DND-41 (cell line): ENCODE data around the gene EYA2.

Source experiments
- ATAC-seq: fragments of 200-7000 bp; cut with Tn5 transposase; 3 replicates; pipeline ENCODE4 v1.9.1; 2021; ENCODE audit warnings: low read depth; ENCODE audit not compliant: insufficient read depth
- DNase-seq: peaks from one replicate; pipeline ENCODE4 v3.0.0-alpha.2; 2020
- H2AFZ ChIP-seq: 2 replicates; pipeline ENCODE4 v1.6.0; 2012; ENCODE audit warnings: low read depth, low read length
- H3K27ac ChIP-seq: 2 replicates; pipeline ENCODE4 v1.5.1; 2012; ENCODE audit warnings: low read length, inconsistent platforms
- H3K27me3 ChIP-seq: fragments of 200-600 bp; sonication (generic); 2 replicates; pipeline ENCODE4 v1.6.0; 2012; ENCODE audit warnings: low read length, mild to moderate bottlenecking, inconsistent platforms; ENCODE audit not compliant: insufficient read depth, poor library complexity
- H3K36me3 ChIP-seq: 2 replicates; pipeline ENCODE4 v1.5.1; 2012; ENCODE audit warnings: low read length, inconsistent platforms; ENCODE audit not compliant: insufficient read depth
- H3K4me1 ChIP-seq: 2 replicates; pipeline ENCODE4 v1.5.1; 2012; ENCODE audit warnings: mild to moderate bottlenecking, low read length; ENCODE audit not compliant: insufficient read depth
- H3K4me2 ChIP-seq: 2 replicates; pipeline ENCODE4 v1.6.0; 2012; ENCODE audit warnings: mild to moderate bottlenecking, moderate library complexity, low read length, inconsistent platforms; ENCODE audit not compliant: insufficient read depth
- H3K4me3 ChIP-seq, 2 experiments: fragments of 200-600 bp in 1 of 2; shearing (Covaris generic) in 1 of 2; 2 replicates each; pipeline ENCODE4 v1.5.1; 2012 to 2016; ENCODE audit warnings: inconsistent platforms in 2 of 2, low read length in 2 of 2, mild to moderate bottlenecking in 2 of 2, low read depth in 1 of 2, moderate library complexity in 1 of 2
- H3K79me2 ChIP-seq: 2 replicates; pipeline ENCODE4 v1.6.0; 2012; ENCODE audit warnings: low read length, inconsistent platforms; ENCODE audit not compliant: insufficient read depth
- H3K9ac ChIP-seq: 2 replicates; pipeline ENCODE4 v1.6.0; 2012; ENCODE audit warnings: low read depth, mild to moderate bottlenecking, inconsistent platforms, low read length, moderate library complexity
- H3K9me3 ChIP-seq: 2 replicates; pipeline ENCODE4 v1.5.1; 2012; ENCODE audit warnings: low read length, moderate library complexity, mild to moderate bottlenecking, inconsistent platforms; ENCODE audit not compliant: insufficient read depth, severe bottlenecking
- H4K20me1 ChIP-seq: 2 replicates; pipeline ENCODE4 v1.6.0; 2012; ENCODE audit warnings: low read length; ENCODE audit not compliant: insufficient read depth
- CTCF ChIP-seq: IDR thresholded peaks from 2 replicates; pipeline ENCODE4 v1.5.1; 2012; ENCODE audit warnings: borderline replicate concordance, low read length, moderate library complexity, mild to moderate bottlenecking; ENCODE audit not compliant: poor library complexity, severe bottlenecking; ENCODE audit errors: extremely low read depth
- EZH2 ChIP-seq: IDR thresholded peaks from 3 replicates; pipeline ENCODE4 v1.6.1; 2012; ENCODE audit warnings: borderline replicate concordance, low read depth, mild to moderate bottlenecking, moderate library complexity, low read length, inconsistent platforms; ENCODE audit not compliant: severe bottlenecking

The EYA2 gene

GRCh38 chr20:47066484-47067270, 172.0 kb downstream of the EYA2 start:
- Histone ChIP-seq H3K4me3 (no peak overlapping the region), H4K20me1 (no peaks in the 10 kb centered on the region), H3K27me3 (no peaks in the 10 kb centered on the region), H2AFZ (no peak overlapping the region), H3K36me3 (no peaks in the 10 kb centered on the region), H3K4me1 (no peaks in the 10 kb centered on the region), H3K4me2 (no peak overlapping the region), H3K27ac (no peak overlapping the region), H3K9me3 (peaks cover 10% of the 10 kb centered on the region), H3K79me2 (no peaks in the 10 kb centered on the region), H3K9ac (no peak overlapping the region)
- DNase-seq (no peak), ATAC-seq (no peak)
- TF ChIP-seq CTCF (no peak), EZH2 (no peak)

GRCh38 chr20:47067776-47068175, 173.1 kb downstream of the EYA2 start:
- no peak overlapping the region for H3K27ac ChIP-seq
- no peaks in the 10 kb centered on the region for H4K20me1 ChIP-seq
- TF ChIP-seq CTCF: no peak
- H2AFZ ChIP-seq: no peak overlapping the region
- ATAC-seq (no peak), DNase-seq (no peak)
- no peaks in the 10 kb centered on the region for H3K27me3 ChIP-seq
- H3K4me2 ChIP-seq: no peak overlapping the region
- H3K9me3 ChIP-seq: peaks cover 10% of the 10 kb centered on the region
- no peaks in the 10 kb centered on the region for H3K36me3 ChIP-seq
- no peak overlapping the region for H3K4me3 ChIP-seq
- no peak overlapping the region for H3K9ac ChIP-seq
- no peaks in the 10 kb centered on the region for H3K79me2 ChIP-seq
- no peaks in the 10 kb centered on the region for H3K4me1 ChIP-seq

- H3K4me1 ChIP-seq: no peaks in the 10 kb centered on the region
- no peak for TF ChIP-seq EZH2
- no peak for TF ChIP-seq CTCF
- no peaks in the 10 kb centered on the region for H3K36me3 ChIP-seq
- H3K27me3 ChIP-seq: no peaks in the 10 kb centered on the region
- no peak for ATAC-seq
- no peak for DNase-seq
- peaks cover 10% of the 10 kb centered on the region for H3K9me3 ChIP-seq
- no peak overlapping the region for H3K4me3 ChIP-seq
- H2AFZ ChIP-seq: no peak overlapping the region
- H3K9ac ChIP-seq: no peak overlapping the region
- no peaks in the 10 kb centered on the region for H3K79me2 ChIP-seq
- H3K27ac ChIP-seq: no peak overlapping the region
- no peaks in the 10 kb centered on the region for H4K20me1 ChIP-seq
- H3K4me2 ChIP-seq: no peak overlapping the region
These were observed 175.5 kb downstream of the EYA2 start for GRCh38 chr20:47070176-47070575.
